ENCODE measurements around the gene MAML2.

MAML2 gene

DNA sequence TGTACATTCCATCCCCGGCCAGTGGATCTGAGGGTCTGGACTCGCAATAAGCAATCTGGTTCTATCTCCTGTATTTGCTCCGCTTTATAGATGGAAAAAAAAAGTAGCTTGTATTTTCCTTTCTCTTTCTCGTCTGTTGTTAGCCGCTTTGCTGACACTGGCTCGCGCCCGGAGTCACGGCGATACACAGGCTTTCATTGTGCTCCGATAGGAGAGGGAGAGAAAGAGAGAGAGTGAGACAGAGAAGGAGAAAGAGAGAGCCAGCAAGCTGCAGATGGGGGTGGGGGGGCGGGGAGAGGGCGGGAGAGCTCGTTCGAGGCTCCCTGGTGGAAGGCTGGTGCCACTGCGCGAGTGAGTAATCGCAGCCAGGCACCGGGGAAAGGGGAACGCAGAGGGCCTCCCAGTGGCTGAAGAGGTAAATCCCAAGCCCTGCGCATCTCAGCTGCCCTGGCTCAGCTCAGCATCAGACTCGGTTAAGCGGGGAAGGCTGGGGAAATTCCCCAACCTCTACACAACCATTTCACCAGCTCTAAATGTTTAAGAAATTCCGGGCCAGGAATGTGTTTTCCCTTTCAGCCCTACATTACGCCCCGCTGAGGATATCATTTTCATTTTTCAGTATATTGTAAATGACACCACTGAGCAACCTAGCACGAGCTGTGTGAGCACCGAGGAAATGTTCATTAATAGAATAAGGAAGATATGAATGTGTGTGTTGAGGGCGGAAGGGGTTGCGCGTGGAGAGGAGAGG is at the start of gene MAML2:
MAML2 (minus strand) TSS at position 235 of the 751 bp plus-strand sequence. CDS start 1,300 bp downstream, outside the sequence.
- DNase-seq: peak; percentile 89

DNA sequence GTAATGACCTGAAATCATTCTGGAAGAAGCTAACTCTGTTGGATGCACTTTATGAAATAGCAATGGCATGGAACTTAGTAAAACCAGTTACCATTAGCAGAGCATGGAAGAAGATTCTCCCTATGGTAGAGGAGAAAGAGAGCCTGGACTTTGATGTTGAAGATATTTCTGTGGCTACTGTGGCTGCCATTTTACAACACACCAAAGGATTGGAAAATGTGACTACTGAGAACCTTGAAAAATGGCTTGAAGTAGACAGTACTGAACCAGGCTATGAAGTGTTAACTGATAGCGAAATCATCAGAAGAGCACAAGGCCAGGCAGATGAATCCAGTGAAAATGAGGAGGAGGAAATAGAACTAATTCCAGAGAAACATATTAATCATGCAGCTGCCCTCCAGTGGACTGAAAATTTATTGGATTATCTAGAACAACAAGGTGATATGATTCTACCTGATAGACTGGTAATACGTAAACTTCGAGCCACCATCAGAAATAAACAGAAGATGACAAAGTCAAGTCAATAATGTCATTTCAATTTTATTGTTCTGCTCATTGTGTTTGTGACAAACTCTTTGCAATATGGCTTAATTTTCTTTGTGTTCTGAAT is 48.8 kb upstream of the MAML2 start:
- DNase-seq: no peak

DNA sequence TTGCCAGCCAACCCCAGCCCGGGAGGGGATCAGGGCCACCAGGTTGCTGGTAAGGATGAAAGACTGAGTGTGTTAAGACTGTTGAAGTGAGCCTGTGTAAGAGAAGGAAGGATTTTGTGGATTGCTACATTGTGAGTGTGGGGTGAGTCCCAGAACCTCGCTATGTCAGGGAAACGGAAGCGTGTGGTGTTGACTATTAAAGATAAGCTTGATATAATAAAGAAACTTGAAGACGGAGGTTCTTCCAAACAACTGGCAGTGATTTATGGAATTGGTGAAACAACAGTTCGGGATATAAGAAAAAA is 47.4 kb upstream of the MAML2 start:
- DNase-seq: no peak

DNA sequence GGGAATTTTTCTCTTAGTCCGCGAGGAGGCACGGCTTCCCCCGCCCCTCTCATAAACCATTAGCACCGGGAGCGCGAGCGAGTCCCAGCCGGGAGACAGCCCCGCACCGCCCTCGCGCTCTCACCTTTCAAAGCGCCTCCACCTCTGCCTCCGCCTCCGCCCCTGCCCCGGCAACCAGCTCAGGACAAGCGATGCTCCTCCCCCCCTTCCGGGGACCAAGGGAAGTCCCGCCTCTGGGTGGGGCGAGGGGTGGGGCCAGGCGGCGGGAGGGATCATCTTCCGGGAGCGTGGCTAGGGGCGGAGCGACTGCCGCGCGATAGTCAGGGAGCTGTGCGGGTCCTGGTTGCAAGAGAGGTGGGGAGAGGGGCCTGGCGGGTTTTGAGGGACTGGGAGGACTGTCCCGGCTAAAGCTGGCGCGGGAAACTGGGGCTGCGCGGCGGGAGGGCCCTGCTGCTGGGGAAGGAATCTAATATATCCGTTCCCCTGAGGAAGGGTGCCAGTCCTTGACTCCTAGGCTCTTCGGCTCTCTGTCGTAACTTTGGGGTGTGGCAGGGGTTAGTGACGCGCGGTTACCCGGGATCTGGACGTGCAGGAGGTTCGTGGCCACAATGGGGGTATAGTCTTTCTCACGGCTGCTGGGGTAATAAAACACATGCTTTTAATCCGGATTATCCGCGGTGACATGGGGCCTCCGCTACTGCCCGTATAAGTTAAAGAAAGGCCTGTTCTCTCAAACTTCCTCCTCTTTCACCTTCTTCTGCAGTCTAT is 46.9 kb upstream of the MAML2 start, which contains the start of the genes CCDC82 and JRKL:
CCDC82 (minus strand) TSS at position 193 of the 768 bp plus-strand sequence. CDS start 5,165 bp downstream, outside the sequence.
JRKL (plus strand) TSS at position 294 of the 768 bp plus-strand sequence. CDS start 637 bp downstream, outside the sequence.
- DNase-seq: peak; percentile 99

DNA sequence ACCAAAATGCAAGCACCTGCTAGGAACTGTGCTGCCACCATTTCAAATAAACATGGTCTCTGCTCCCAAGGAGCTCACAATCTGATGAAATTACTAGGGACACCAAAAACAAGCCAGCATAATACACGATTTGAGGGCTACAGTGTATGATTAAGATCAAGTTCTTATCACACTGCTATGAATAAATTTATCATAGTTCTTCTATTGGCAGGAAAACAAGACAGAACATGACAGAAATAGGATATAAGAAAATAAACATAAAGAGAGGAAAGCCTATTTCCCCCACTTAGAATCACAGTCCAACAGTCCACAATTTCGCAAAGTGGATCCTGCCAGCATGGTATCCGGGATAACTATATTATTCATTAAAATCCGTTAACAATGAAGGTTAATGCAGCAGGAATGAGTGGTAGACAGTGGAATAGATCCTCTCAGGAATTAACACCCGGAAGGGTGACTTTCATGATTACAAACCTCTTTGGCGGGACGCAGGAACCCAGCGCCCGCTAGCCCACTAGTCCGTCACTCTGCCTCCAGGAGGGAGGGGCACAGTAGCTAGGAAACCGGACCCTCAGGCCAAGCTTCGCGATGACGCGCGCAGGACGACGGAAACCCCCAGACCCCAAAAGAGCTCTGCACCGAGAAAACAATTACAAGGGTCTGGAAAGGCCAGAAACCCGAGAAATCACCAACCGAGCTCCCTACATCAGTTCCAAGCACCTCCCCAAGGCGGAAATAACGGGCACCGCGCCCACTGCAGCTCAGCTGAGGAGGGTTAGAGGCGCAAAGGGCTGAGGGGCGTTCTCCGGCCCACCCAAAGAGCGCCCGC is 46.1 kb upstream of the MAML2 start:
- DNase-seq: no peak

DNA sequence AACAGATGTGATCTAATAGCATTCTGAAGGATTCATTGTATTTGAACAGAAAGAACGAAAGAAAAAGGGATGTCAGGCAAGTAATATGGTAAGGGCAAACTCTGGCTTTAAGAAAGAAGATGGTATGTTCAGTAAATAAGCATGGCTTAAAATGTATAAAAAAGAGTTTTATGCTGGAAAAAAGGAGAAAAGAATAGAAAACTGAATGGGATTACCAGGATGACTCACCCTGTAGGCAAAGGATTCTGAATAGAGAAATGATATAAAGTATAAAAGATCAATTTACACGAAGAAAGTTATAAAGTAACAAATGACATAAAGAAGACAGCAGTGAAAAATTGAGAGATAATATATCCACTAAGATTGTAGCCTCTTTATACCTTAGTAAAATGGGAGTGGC is 42.2 kb upstream of the MAML2 start:
- no peak for DNase-seq

DNA sequence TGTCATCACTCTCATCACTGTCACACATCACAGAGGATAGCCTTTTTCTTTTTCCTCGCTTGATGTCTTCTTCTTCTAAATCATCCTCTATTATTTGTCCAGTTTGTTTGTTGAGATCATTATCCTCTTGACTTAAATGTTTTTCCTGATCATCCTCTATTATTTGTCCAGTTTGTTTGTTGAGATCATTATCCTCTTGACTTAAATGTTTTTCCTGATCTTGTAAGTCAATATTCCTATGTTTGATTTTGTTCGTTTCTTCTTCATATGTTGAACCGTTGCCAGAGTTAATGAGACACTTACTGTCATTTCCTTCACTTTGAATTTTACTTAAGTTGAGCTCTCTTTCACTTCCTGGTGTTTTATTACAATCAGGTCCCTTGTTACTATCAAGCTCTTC is 41.2 kb upstream of the MAML2 start:
- no peak for DNase-seq

DNA sequence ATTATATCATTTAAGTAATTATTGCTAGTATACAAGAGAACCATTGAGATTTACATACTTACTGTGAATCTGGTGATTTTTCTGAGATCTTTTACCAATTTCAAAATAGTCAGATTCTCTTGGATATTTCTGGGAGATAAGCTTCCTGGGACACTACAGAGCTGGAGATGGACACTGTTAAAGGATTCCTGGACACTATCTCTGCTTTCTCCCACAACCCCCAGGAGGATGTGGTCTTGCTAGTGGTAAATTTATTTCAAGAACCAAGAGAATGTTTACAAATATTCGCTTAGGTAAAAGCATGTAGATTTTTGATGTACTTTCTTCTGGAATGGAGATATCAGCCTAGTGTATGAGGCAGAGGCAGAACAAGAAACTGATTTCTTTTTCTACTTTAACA is 33.8 kb upstream of the MAML2 start:
- no peak for DNase-seq

DNA sequence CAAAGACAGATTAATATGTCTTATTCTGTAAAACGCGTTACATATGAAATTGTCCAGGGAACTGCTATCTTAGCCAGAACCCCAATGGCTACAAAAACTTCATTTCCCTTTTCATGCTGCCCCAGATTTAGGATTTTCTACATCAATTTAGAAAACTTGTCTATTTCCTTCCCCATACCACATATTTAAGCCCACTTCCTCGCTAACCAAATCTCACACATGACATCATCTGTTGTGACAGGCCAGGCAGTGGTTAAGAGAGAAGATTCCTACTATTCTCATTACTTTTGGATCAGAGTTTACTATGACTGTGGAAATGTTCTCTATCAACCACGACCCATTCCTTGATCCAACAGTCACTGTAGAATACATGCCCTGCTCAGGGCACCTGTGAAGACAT is 30.8 kb upstream of the MAML2 start:
- DNase-seq: no peak

DNA sequence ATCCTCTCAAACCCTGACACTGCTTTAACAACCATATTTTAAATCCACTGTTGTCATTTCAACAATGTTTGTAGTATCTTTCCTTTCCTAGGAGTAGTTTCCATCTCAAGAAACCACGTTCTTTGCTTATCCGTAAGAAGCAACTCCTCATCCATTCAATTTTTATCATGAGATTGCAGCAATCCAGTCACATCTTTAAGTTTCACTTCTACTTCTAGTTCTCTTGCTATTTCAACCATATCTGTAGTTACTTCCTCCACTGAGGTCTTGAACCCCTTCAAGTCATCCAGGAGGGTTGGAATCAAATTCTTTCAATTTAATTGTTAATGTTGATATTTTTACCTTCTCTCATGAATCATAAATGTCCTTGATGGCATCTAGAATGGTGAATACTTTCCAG is 24.3 kb upstream of the MAML2 start:
- DNase-seq: no peak

DNA sequence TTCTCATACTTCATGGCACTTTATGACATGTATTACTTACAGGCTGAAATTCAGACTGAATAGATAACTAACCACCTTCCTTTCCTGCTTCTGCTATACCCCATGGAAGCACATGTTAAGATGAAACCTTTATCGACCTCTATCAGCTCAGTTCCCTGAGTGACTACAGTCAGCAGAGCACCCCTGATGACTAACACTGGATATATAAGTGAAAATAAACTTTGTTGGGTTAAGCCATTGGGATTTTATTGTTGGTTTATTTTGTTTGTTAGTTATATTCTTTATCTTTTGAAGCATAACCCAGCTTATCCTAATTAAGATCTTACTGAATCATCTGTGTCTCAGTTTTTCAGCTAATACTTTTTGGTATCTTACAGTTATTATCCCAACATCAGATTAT is 23.0 kb upstream of the MAML2 start:
- no peak for DNase-seq

DNA sequence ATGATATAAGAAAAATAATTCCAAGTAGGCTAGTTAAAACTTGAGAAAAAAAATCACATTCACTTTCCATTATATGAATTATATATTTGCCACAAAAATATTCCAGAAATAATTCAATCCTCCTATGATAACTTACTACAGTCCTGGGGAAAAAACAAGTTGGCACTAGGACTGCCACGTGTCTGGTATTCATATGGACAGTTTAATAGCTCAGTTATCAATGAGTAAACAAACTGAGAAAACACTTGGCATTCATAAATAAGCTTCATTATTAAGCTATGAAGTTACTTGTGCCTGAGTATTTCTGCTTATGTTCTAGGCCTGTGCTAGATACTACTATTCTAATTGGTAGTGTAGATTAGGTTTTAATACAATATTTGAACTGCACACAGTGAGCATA is 22.5 kb upstream of the MAML2 start:
- DNase-seq: no peak

DNA sequence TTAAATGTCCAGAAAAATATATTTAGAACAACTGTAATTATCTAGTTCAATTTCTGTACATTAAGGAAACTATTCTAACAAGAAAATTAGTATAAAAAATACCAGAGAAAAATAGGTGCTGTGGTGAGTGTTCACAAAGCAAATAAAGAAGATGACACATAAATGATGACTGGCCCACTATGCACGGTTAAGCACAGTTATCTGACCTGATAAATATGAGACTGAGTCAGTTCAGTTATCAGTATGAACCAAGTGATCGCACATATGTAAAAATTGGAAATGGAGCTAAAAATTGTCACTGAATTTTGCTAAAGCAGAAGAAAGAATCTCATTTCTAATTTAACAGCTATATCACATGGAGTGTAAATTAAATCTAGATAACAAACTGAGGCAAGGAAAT is 18.8 kb upstream of the MAML2 start:
- no peak for DNase-seq

DNA sequence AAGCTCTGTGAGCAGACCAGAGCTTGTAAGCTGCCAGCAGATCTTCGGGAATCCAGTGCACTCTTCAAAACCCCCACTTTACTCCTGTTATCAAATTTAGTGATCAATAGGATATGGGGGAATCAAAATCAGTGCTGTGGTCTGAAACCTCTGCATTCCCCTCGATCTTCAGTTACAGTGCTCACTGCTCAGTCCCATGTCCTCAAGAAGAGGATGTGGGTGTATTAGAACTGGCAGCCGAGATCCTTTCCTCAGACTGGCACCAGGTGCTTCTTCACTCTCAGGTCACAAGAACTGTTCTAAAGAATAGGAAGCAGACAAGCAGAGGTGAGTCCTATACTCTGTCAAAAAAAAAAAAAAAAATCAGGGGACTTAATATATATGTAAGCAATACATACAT is 15.3 kb upstream of the MAML2 start:
- no peak for DNase-seq

DNA sequence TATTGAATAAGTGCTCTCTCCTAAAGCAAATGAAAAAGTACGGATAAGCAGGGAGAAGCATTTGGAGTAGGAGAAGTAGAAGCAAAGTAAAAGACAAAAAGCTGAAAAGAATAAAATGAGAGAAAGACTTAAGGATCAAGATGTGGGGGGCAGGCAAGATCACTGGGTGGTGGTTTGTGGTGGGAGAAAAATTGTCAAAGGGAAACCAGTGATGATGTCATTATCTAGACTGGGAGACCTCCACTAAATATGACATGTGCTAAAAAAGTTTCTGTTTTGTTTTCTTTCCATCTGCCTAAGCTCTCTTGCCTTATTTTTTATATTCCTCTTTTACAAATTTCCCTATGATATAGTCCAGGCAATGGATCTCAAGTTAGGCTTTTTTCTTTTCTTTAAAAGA is 14.8 kb upstream of the MAML2 start:
- no peak for DNase-seq

DNA sequence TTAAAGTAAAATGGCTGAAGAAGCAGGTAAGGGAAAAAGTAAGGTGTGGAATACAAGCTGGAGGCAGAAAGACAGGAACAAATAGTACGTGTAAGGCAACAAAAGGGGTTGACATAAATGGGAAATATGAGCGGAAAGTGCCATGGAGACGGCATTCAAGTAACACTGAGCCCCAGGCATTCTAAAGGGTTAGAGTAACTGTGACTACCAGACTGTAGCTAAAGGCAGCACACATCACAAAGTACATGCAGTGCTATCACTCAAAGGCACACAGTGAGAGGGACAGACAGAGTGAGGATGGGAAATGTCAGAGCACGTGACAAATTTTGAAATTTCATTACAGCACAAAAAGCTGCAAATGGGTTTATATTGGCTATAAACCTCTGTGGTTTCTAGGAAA is 13.9 kb upstream of the MAML2 start:
- no peak for DNase-seq

DNA sequence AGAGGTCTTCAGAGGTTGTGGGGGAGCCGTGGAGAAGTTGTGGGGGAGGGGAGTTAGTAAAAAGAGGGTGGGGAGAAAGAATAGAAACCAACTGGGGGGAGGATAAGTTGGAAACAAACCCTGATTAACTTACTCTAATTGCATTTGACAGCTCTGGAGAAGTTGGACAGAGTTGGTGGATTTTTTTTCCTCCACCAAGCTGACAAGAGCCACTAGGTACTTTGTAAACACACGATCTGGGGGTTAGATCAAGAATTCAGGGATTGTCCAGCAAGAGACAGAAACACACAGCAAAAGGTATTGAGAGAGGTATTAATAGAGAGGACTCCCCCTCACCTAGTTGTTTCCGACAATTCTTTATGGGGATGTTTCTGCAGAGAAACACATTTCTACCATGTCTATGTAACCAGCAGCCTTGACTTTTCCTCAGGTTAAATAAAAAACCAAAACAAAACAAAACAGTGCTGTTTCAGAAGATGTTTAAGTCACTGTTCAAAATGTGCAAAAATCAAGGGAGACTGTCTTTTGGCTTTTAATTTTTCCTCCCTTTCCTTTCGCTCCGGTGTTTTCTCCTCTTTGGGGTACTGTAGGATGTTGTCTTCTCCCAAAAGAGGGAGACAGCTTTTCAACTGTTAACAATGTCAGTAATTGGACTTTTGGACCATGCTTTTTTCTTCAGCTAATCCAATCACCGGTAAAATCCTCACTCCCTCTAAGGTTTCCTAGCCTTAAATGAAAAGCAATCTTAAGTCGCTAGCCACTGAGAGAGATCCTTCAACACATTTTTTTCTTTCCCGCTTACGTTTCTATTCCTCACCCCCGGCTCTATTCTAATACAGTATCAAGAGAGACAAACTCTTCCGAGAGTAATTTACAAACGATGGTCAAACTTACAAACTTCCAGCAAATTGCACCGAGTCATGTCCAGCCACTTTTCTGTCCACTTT is 708 bp downstream of the MAML2 start:
- no peak for DNase-seq

DNA sequence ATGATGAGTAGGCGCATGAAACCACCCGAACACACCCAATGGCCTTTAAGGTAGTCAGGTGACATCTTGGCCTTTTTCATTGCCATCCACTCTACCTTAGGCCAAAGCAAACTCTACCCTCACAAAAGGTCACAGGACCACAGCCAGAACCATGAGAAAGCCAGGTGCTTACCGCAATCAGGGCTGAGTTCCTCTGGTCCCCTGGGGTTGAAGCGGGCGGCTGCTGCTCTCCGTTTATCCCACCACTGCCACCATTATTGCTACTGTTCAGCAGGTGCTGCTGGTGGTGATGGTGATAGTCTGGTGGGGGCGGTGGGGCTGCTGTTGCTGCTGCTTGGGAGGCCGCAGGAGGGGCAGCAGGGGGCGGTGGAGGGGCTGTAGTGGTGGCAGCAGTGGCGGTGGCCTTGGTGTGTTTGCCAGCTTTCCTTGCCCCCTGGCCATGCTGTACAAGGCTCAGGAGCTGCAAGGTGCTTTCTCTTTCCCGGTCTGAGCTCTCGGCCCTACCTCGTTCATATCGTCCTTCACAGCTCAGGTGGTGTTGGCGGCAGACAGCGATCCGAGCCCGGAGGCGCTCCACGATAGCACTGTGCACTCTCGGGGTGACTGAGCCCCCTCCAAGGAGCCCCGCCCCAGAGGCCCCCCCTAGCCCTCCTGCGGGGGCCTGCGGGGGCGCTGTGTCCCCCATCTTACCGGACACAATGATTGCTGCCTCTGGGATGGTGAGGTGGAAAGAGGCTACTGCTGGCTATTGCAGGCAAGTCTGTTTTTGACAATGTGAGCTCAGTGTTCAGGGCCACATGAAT is 1.6 kb downstream of the MAML2 start:
- peak; percentile 61 to 63 for DNase-seq

DNA sequence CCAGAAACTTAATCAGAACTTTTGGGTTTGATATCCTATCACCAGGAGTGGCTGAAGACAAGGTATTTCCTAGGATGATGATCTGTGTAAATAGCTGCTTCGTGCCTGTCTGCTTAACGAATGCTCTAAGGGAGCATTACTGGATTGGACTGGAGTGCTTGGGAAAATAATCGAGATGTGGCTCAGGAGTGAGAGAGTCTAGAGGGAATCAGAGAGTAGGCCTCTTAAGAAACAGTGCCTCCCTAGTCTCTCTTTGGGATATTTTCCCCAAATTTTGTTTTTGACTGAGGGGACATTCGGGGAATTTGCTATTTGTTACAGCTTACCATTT is 2.5 kb downstream of the MAML2 start:
- DNase-seq: no peak

DNA sequence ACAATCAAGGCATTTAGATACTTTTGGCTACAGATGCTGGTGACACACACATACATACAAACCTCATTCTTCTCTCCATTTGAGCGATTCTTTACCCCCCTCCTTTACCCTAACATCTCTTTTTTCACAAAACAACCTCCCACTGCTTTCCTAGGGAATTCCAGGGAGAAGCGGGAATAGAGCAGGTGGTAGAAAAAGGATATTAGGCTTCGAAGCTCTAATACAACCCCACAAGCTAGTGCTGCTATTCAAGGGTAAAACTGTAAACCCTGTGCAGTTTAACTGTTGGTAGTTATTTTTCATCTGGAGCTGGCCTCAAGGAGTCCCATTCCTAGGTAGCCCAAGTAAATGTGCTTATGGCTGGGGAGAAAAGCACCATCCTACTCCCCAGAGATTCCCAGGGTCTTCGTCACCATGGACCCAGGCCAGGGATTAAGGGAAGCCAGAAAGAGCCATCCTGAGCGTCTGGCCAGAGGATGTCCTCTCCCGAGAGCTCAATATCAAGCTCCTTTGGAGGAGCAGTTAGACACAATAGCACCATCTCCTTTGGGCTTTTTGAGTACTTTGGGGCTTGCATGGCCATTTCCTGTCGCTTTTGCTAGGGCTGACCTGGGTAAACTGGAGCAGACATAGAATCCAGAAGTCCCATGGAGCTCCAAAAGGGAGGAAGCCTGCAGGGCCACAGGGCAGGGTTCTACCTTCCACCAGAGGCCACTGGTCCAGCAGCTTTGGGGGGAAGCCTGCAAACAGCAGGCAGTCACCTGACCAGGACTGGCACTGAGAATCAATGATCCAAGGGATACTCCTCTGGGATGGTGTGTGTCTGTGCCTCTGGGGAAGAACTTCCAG is 3.1 kb downstream of the MAML2 start:
- no peak for DNase-seq

Data from stimulated activated CD4-positive, alpha-beta T cell treated with anti-CD3 and anti-CD28 coated beads, Interleukin-2, amount 100 ng/mL, for 24 hours (primary cell).